K562 treated with DMSO at 1 percent for 48 hours (cell line): ENCODE data around the gene TCN2. TPM values are rescaled to one million over a fixed set of nuclear protein-coding genes. Genes with fewer than 3 reads are reported as not detected.

ENCODE experiments used
- total RNA-seq: library from RNA; unstranded; fragments of 300-600 nt; gene quantifications from 2 replicates; pipeline ENCODE4 v1.2.3, GENCODE V29; 2022; ENCODE audit warnings: low replicate concordance; ENCODE audit errors: extremely low read depth

The TCN2 gene
- total RNA-seq: not detected in 2 replicates

GRCh38 chr22:30606455-30607299, at the start of gene TCN2:
Gene TCN2 (plus strand): TSS chr22:30607174. CDS start chr22:30607332, 158 bp downstream.

GRCh38 chr22:30574095-30574981, 32.6 kb upstream of the TCN2 start, which contains the start of gene GAL3ST1:
Gene GAL3ST1 (minus strand): TSS chr22:30574665. CDS start chr22:30557392, 17,273 bp downstream.

GRCh38 chr22:30591588-30592359, 15.2 kb upstream of the TCN2 start, which contains the start of gene PES1:
Gene PES1 (minus strand): TSS chr22:30591910. CDS start chr22:30591833, 77 bp downstream.

GRCh38 chr22:30635273-30636225, 28.6 kb downstream of the TCN2 start, which contains the start of gene SLC35E4:
Gene SLC35E4 (plus strand): TSS chr22:30635781. CDS start chr22:30636451, 670 bp downstream.

GRCh38 chr22:30667494-30668385, 60.8 kb downstream of the TCN2 start, which contains the start of gene DUSP18:
Gene DUSP18 (minus strand): TSS chr22:30667875. CDS start chr22:30664003, 3,872 bp downstream.

Other genes with a start within 250 kb of the TCN2 start
- not detected in 2 replicates for gene RNF215, start 219.8 kb upstream of the TCN2 start, total RNA-seq
- not detected in 2 replicates for gene SEC14L2, start 210.2 kb upstream of the TCN2 start, total RNA-seq
- gene MTFP1, start 181.4 kb upstream of the TCN2 start, total RNA-seq: not detected in 2 replicates
- not detected in 2 replicates for gene SEC14L3, start 135.2 kb upstream of the TCN2 start, total RNA-seq
- gene SEC14L4, start 101.5 kb upstream of the TCN2 start, total RNA-seq: not detected in 2 replicates
- not detected in 2 replicates for gene SEC14L6, start 60.4 kb upstream of the TCN2 start, total RNA-seq
- gene GAL3ST1, start 32.5 kb upstream of the TCN2 start, total RNA-seq: not detected in 2 replicates
- gene PES1, start 15.3 kb upstream of the TCN2 start, total RNA-seq: not detected in 2 replicates
- gene SLC35E4, start 28.6 kb downstream of the TCN2 start, total RNA-seq: not detected in 2 replicates
- gene DUSP18, start 60.7 kb downstream of the TCN2 start, total RNA-seq: not detected in 2 replicates
- gene OSBP2, start 87.7 kb downstream of the TCN2 start, total RNA-seq: not detected in 2 replicates